ENCODE results near the gene LUZP2.

Gene LUZP2

DNA sequence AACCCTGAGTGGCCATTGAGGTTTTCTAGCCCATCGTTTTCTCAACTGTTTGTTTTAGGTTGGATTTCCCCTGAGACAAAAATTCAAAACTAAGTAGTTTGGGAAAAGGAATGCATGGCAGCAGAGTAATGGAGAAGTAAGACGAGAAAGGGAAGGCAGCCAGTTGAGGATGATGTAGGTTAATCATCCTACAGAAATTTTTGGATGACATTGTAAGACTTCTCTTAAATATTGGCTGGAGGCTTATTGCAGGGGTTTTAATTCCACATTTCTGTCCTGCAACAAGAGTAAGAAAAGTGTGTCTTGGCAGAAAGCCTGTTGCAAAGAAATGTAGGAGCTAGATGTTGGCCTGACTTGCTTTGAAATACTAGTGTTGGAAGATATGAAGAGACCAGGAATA, 308.8 kb downstream of the LUZP2 start:
- TF ChIP-seq ESRRG (CRISPR knock-in tag; IDR thresholded peaks at IDR 0.05) (no peak), ZNF565 (CRISPR knock-in tag; conservative IDR thresholded peaks at IDR 0.05; ENCODE audit: low read depth) (no peak), CSDC2 (CRISPR knock-in tag; IDR thresholded peaks at IDR 0.05) (no peak), GLIS3 (CRISPR knock-in tag; IDR thresholded peaks at IDR 0.05) (no peak), BACH2 (CRISPR knock-in tag; IDR thresholded peaks at IDR 0.05; ENCODE audit: borderline replicate concordance) (no peak), ZNF8 (CRISPR knock-in tag; IDR thresholded peaks at IDR 0.05) (no peak), ZFP30 (CRISPR knock-in tag; IDR thresholded peaks at IDR 0.05) (no peak), OSR1 (CRISPR knock-in tag; IDR thresholded peaks at IDR 0.05) (no peak), TOX (CRISPR knock-in tag; IDR thresholded peaks at IDR 0.05; ENCODE audit: borderline replicate concordance) (no peak)
- TF ChIP-seq, protein P1, sequence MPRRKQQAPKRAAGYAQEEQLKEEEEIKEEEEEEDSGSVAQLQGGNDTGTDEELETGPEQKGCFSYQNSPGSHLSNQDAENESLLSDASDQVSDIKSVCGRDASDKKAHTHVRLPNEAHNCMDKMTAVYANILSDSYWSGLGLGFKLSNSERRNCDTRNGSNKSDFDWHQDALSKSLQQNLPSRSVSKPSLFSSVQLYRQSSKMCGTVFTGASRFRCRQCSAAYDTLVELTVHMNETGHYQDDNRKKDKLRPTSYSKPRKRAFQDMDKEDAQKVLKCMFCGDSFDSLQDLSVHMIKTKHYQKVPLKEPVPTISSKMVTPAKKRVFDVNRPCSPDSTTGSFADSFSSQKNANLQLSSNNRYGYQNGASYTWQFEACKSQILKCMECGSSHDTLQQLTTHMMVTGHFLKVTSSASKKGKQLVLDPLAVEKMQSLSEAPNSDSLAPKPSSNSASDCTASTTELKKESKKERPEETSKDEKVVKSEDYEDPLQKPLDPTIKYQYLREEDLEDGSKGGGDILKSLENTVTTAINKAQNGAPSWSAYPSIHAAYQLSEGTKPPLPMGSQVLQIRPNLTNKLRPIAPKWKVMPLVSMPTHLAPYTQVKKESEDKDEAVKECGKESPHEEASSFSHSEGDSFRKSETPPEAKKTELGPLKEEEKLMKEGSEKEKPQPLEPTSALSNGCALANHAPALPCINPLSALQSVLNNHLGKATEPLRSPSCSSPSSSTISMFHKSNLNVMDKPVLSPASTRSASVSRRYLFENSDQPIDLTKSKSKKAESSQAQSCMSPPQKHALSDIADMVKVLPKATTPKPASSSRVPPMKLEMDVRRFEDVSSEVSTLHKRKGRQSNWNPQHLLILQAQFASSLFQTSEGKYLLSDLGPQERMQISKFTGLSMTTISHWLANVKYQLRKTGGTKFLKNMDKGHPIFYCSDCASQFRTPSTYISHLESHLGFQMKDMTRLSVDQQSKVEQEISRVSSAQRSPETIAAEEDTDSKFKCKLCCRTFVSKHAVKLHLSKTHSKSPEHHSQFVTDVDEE (CRISPR knock-in tag; IDR thresholded peaks at IDR 0.05) = no peak
- TF ChIP-seq, protein P2, sequence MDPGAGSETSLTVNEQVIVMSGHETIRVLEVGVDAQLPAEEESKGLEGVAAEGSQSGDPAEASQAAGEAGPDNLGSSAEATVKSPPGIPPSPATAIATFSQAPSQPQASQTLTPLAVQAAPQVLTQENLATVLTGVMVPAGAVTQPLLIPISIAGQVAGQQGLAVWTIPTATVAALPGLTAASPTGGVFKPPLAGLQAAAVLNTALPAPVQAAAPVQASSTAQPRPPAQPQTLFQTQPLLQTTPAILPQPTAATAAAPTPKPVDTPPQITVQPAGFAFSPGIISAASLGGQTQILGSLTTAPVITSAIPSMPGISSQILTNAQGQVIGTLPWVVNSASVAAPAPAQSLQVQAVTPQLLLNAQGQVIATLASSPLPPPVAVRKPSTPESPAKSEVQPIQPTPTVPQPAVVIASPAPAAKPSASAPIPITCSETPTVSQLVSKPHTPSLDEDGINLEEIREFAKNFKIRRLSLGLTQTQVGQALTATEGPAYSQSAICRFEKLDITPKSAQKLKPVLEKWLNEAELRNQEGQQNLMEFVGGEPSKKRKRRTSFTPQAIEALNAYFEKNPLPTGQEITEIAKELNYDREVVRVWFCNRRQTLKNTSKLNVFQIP (CRISPR knock-in tag; IDR thresholded peaks at IDR 0.05; ENCODE audit: borderline replicate concordance, low read depth) = no peak
- TF ChIP-seq, protein P3, sequence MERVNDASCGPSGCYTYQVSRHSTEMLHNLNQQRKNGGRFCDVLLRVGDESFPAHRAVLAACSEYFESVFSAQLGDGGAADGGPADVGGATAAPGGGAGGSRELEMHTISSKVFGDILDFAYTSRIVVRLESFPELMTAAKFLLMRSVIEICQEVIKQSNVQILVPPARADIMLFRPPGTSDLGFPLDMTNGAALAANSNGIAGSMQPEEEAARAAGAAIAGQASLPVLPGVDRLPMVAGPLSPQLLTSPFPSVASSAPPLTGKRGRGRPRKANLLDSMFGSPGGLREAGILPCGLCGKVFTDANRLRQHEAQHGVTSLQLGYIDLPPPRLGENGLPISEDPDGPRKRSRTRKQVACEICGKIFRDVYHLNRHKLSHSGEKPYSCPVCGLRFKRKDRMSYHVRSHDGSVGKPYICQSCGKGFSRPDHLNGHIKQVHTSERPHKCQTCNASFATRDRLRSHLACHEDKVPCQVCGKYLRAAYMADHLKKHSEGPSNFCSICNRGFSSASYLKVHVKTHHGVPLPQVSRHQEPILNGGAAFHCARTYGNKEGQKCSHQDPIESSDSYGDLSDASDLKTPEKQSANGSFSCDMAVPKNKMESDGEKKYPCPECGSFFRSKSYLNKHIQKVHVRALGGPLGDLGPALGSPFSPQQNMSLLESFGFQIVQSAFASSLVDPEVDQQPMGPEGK (CRISPR knock-in tag; IDR thresholded peaks at IDR 0.05; ENCODE audit: borderline replicate concordance) = no peak
- ATAC-seq = no peak

DNA sequence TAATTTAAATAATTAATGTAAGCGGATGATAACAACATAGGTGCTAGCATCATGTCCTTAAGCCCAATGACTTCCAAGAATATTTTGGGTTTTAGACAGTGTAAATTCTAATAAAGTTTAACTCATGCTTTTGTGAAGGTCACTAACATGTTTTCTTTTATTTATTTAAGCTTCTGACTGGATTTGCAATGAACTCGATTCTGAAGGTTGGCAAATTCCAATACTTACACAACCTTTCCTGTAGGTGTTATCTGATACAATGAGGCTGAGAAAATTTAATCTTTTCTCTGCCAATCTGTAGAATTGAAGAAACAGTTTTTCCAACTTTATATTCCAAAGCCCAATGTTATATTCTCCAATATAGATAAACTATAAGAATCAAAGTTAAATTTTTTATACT, 311.3 kb downstream of the LUZP2 start:
- no peak for TF ChIP-seq ZNF8 (CRISPR knock-in tag; IDR thresholded peaks at IDR 0.05)
- no peak for ATAC-seq

DNA sequence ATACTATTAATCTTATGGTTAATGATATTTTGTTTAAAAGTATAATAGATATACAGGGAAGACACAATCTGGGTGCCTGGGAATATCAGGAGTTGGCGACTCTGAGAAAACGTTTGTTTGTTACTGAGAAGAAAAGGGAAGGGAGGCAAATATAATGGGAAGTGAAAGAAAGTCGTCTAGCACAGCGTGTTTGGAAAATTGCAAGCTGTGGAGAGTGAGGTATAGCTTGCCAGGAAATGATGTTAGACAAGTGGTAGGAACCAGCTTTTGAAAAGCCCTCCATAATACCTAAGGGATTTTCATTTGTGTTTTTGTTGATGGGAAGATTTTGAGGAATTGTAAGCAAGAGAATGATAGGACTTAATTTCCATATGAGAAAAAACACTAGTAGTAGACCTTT, 322.2 kb downstream of the LUZP2 start:
- ATAC-seq = no peak
- TF ChIP-seq BACH2 (CRISPR knock-in tag; IDR thresholded peaks at IDR 0.05; ENCODE audit: borderline replicate concordance) = no peak
- no peak for TF ChIP-seq RARB (CRISPR knock-in tag; IDR thresholded peaks at IDR 0.05)
- TF ChIP-seq ZC3H10 (CRISPR knock-in tag; IDR thresholded peaks at IDR 0.05) = no peak
- no peak for TF ChIP-seq GLIS3 (CRISPR knock-in tag; IDR thresholded peaks at IDR 0.05)

DNA sequence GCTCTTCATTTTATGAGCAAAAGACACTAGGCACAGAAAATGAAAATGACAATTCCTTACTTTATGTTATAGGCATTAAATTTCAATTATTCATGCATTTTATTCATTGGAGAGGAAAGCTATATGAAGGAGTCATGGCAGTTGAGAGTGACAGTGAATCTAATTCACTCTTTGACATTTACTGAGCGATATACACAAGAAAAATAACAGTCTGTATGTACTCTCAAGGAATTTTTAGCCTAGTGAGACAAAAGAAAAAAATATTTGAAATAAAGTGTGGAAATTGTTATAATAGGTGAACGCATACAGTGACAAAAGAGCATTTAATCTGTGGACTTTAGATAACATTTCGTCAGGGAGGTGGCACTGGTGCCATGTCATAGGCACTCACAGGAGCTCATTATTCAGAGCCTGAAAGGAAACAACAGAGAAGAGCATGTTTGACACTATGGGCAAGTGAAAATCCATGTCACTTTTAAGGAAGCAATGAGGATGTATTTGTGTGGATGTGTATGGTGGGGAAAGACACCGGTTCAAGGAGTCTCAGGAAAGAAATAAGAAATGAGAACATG, 323.1 kb downstream of the LUZP2 start:
- no peak for ATAC-seq
- TF ChIP-seq, protein P3 (CRISPR knock-in tag; IDR thresholded peaks at IDR 0.05; ENCODE audit: borderline replicate concordance) = no peak
- no peak for TF ChIP-seq ZFP30 (CRISPR knock-in tag; IDR thresholded peaks at IDR 0.05)
- no peak for TF ChIP-seq RARB (CRISPR knock-in tag; IDR thresholded peaks at IDR 0.05)
- TF ChIP-seq ZC3H10 (CRISPR knock-in tag; IDR thresholded peaks at IDR 0.05) = no peak
- no peak for TF ChIP-seq GLIS3 (CRISPR knock-in tag; IDR thresholded peaks at IDR 0.05)
- no peak for TF ChIP-seq ZNF8 (CRISPR knock-in tag; IDR thresholded peaks at IDR 0.05)
- no peak for TF ChIP-seq ZFP3 (CRISPR knock-in tag; IDR thresholded peaks at IDR 0.05)
- TF ChIP-seq ARNTL (CRISPR knock-in tag; IDR thresholded peaks at IDR 0.05; ENCODE audit: borderline replicate concordance, low read depth) = no peak
- TF ChIP-seq, protein P4, sequence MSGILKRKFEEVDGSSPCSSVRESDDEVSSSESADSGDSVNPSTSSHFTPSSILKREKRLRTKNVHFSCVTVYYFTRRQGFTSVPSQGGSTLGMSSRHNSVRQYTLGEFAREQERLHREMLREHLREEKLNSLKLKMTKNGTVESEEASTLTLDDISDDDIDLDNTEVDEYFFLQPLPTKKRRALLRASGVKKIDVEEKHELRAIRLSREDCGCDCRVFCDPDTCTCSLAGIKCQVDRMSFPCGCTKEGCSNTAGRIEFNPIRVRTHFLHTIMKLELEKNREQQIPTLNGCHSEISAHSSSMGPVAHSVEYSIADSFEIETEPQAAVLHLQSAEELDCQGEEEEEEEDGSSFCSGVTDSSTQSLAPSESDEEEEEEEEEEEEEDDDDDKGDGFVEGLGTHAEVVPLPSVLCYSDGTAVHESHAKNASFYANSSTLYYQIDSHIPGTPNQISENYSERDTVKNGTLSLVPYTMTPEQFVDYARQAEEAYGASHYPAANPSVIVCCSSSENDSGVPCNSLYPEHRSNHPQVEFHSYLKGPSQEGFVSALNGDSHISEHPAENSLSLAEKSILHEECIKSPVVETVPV (CRISPR knock-in tag; IDR thresholded peaks at IDR 0.05) = no peak
- TF ChIP-seq CSDC2 (CRISPR knock-in tag; IDR thresholded peaks at IDR 0.05) = no peak
- TF ChIP-seq, protein P5, sequence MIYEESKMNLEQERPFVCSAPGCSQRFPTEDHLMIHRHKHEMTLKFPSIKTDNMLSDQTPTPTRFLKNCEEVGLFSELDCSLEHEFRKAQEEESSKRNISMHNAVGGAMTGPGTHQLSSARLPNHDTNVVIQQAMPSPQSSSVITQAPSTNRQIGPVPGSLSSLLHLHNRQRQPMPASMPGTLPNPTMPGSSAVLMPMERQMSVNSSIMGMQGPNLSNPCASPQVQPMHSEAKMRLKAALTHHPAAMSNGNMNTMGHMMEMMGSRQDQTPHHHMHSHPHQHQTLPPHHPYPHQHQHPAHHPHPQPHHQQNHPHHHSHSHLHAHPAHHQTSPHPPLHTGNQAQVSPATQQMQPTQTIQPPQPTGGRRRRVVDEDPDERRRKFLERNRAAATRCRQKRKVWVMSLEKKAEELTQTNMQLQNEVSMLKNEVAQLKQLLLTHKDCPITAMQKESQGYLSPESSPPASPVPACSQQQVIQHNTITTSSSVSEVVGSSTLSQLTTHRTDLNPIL (CRISPR knock-in tag; IDR thresholded peaks at IDR 0.05; ENCODE audit: low read depth) = no peak
- no peak for TF ChIP-seq ZNF70 (CRISPR knock-in tag; IDR thresholded peaks at IDR 0.05)
- no peak for TF ChIP-seq OSR1 (CRISPR knock-in tag; IDR thresholded peaks at IDR 0.05)
- TF ChIP-seq, protein P1 (CRISPR knock-in tag; IDR thresholded peaks at IDR 0.05) = no peak
- TF ChIP-seq ISL1 (CRISPR knock-in tag; IDR thresholded peaks at IDR 0.05) = no peak
- no peak for TF ChIP-seq TOX (CRISPR knock-in tag; IDR thresholded peaks at IDR 0.05; ENCODE audit: borderline replicate concordance)
